Measurements from ENCODE around the gene RNF187. TPM values are rescaled to one million over a fixed set of nuclear protein-coding genes. Genes with fewer than 3 reads are reported as not detected.

The RNF187 gene
- total RNA-seq, 2 donors from 2014 or later = 35.3 to 35.6 TPM

DNA sequence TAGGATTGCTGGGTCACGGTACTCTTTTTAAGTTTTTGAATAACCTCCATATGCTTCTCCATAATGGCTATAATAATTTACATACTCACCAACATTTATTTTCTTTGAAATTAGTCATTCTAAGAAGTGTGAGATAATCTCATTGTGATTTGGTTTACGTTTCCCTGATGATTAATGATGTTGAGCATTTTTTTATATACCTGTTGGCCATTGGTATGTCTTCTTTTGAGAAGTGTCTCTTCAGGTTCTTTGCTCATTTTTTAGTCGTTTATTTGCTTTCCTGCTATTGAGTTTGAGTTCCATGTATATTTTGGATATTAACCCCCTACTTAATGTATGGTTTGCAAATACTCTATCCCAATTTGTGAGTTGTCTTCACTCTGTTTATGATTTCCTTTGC is 9.3 kb downstream of the RNF187 start:
- Histone ChIP-seq H3K4me1 (peaks cover 0 to 9% of the 10 kb centered on the region in 2 donors), H3K9me3 (no peaks in the 10 kb centered on the region), H3K4me3 (no peak overlapping the region), H3K27ac (no peak overlapping the region), H3K36me3 (peaks cover 25% of the 10 kb centered on the region), H3K27me3 (no peaks in the 10 kb centered on the region)
- no peak for DNase-seq (ENCODE audit: low spot score)
- no peak for TF ChIP-seq CTCF (IDR thresholded peaks at IDR 0.05)

DNA sequence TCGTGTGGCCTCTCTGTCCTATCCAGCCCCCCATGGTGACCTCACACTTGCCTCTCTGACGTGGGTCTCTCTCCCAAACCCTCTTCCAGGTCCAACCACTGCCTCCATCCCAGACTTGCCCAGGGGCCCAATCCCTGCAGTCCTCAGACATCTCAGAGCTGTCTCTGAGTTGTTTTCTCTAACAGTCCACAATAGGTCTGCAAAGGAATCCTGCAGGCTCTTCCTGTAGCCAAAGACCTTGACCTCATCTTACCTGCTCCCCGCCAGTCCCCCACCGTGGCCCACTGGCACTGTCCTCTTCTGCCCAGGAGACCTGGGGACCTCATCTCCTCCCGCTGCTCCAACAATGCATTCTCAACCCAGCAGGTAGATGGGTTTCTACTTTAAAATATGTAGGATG is 10.0 kb downstream of the RNF187 start:
- no peaks in the 10 kb centered on the region for H3K9me3 ChIP-seq
- no peak for DNase-seq (ENCODE audit: low spot score)
- H3K27me3 ChIP-seq = no peaks in the 10 kb centered on the region
- no peak overlapping the region for H3K27ac ChIP-seq
- peaks cover 0 to 11% of the 10 kb centered on the region in 2 donors for H3K4me1 ChIP-seq
- H3K36me3 ChIP-seq = peaks cover 25% of the 10 kb centered on the region
- TF ChIP-seq CTCF (IDR thresholded peaks at IDR 0.05) = no peak
- H3K4me3 ChIP-seq = no peak overlapping the region

GRCh38 chr1:228497817-228498216 is 10.6 kb downstream of the RNF187 start:
- Histone ChIP-seq H3K4me3 (no peak overlapping the region), H3K36me3 (peaks cover 23% of the 10 kb centered on the region), H3K27me3 (no peaks in the 10 kb centered on the region), H3K9me3 (no peaks in the 10 kb centered on the region), H3K4me1 (peaks cover 0 to 11% of the 10 kb centered on the region in 2 donors), H3K27ac (no peak overlapping the region)
- no peak for TF ChIP-seq CTCF (IDR thresholded peaks at IDR 0.05)
- DNase-seq (ENCODE audit: low spot score) = no peak

- DNase-seq (ENCODE audit: low spot score) = no peak
- Histone ChIP-seq H3K36me3 (no peaks in the 10 kb centered on the region), H3K27ac (no peak overlapping the region), H3K27me3 (no peaks in the 10 kb centered on the region), H3K4me1 (peaks cover 0 to 11% of the 10 kb centered on the region in 2 donors), H3K4me3 (no peak overlapping the region), H3K9me3 (no peaks in the 10 kb centered on the region)
- no peak for TF ChIP-seq CTCF (IDR thresholded peaks at IDR 0.05)
These were observed 13.1 kb downstream of the RNF187 start for GRCh38 chr1:228500143-228500734.

- H3K9me3 ChIP-seq = no peaks in the 10 kb centered on the region
- no peak overlapping the region for H3K27ac ChIP-seq
- peaks cover 0 to 11% of the 10 kb centered on the region in 2 donors for H3K4me1 ChIP-seq
- peak; percentile 91 for DNase-seq (ENCODE audit: low spot score)
- H3K4me3 ChIP-seq = peak overlapping the region in 1 of 2 donors; percentile 30
- no peaks in the 10 kb centered on the region for H3K27me3 ChIP-seq
- no peaks in the 10 kb centered on the region for H3K36me3 ChIP-seq
- peak; percentile 90 to 94 for TF ChIP-seq CTCF (IDR thresholded peaks at IDR 0.05)
These were observed 14.0 kb downstream of the RNF187 start for GRCh38 chr1:228500901-228501871.

Measured in right atrium auricular region (tissue), 2 donors.